HepG2 (cell line): ENCODE measurements around the gene PCGF2. TPM values are rescaled to one million over a fixed set of nuclear protein-coding genes. Genes with fewer than 3 reads are reported as not detected.

Experiments used
- EP300 ChIP-seq, 3 experiments: sonication (generic) in 1 of 3; formaldehyde crosslinking in 1 of 3; IDR thresholded peaks; 2 replicates each; pipeline versions ENCODE4 v1.5.1 to v1.6.1; 2011 to 2020; ENCODE audit warnings: low read depth in 2 of 3, low read length in 2 of 3, borderline replicate concordance in 1 of 3, improper control_type of control experiment in 1 of 3, mild to moderate bottlenecking in 1 of 3, missing genetic modification reagents in 1 of 3, moderate library complexity in 1 of 3
- ETV6 ChIP-seq: sonication (generic); formaldehyde crosslinking; conservative IDR thresholded peaks from 2 replicates; pipeline ENCODE4 v1.4.0; 2020; ENCODE audit warnings: missing genetic modification reagents
- HNRNPLL ChIP-seq: fragments of 200-400 bp; formaldehyde crosslinking; IDR thresholded peaks from 2 replicates; pipeline ENCODE4 v1.6.1; 2017; ENCODE audit warnings: mild to moderate bottlenecking, low read depth, low read length; ENCODE audit not compliant: poor library complexity, severe bottlenecking
- HOXA3 ChIP-seq: sonication (generic); formaldehyde crosslinking; IDR thresholded peaks from 2 replicates; pipeline ENCODE4 v1.5.0; 2020; ENCODE audit warnings: missing genetic modification reagents
- KDM5A ChIP-seq: fragments of 200-600 bp; sonication (generic); IDR thresholded peaks from 2 replicates; pipeline ENCODE4 v1.7.0; 2018; ENCODE audit warnings: antibody characterized with exemption, mild to moderate bottlenecking, low read length, borderline replicate concordance
- NR0B2 ChIP-seq: sonication (generic); formaldehyde crosslinking; IDR thresholded peaks from 2 replicates; pipeline ENCODE4 v1.4.0; 2020; ENCODE audit warnings: mild to moderate bottlenecking, missing genetic modification reagents
- REPIN1 ChIP-seq: sonication (generic); formaldehyde crosslinking; IDR thresholded peaks from 2 replicates; pipeline ENCODE4 v1.8.0; 2022; ENCODE audit warnings: missing genetic modification reagents, low read depth, mild to moderate bottlenecking, borderline replicate concordance
- SALL1 ChIP-seq: sonication (generic); formaldehyde crosslinking; IDR thresholded peaks from 2 replicates; pipeline ENCODE4 v1.8.0; 2022; ENCODE audit warnings: mild to moderate bottlenecking, missing genetic modification reagents
- SNAI1 ChIP-seq: sonication (generic); formaldehyde crosslinking; IDR thresholded peaks from 2 replicates; pipeline ENCODE4 v1.5.0; 2020; ENCODE audit warnings: mild to moderate bottlenecking, missing genetic modification reagents, borderline replicate concordance
- STAT5B ChIP-seq: sonication (generic); formaldehyde crosslinking; IDR thresholded peaks from 2 replicates; pipeline ENCODE4 v1.4.0; 2020; ENCODE audit warnings: missing genetic modification reagents
- TFDP1 ChIP-seq: IDR thresholded peaks from 2 replicates; pipeline ENCODE4 v1.6.1; 2016; ENCODE audit warnings: missing compliant biosample characterization, missing genetic modification reagents, borderline replicate concordance
- TOE1 ChIP-seq: sonication (generic); formaldehyde crosslinking; IDR thresholded peaks from 2 replicates; pipeline ENCODE4 v1.4.0; 2020; ENCODE audit warnings: mild to moderate bottlenecking, missing genetic modification reagents
- TRAFD1 ChIP-seq: sonication (generic); formaldehyde crosslinking; IDR thresholded peaks from 2 replicates; pipeline ENCODE4 v1.5.1; 2020; ENCODE audit warnings: missing genetic modification reagents, mild to moderate bottlenecking, borderline replicate concordance
- WIZ ChIP-seq: sonication (generic); formaldehyde crosslinking; IDR thresholded peaks from 2 replicates; pipeline ENCODE4 v1.5.1; 2020; ENCODE audit warnings: mild to moderate bottlenecking, missing genetic modification reagents
- XRCC5 ChIP-seq: fragments of 200-400 bp; formaldehyde crosslinking; optimal IDR thresholded peaks from 2 replicates; pipeline ENCODE3; 2017; ENCODE audit warnings: mild to moderate bottlenecking, low read length
- ZBTB26 ChIP-seq: IDR thresholded peaks from 2 replicates; pipeline ENCODE4 v1.6.1; 2016; ENCODE audit warnings: missing compliant biosample characterization, missing genetic modification reagents, borderline replicate concordance
- ZFP90 ChIP-seq: sonication (generic); formaldehyde crosslinking; IDR thresholded peaks from 2 replicates; pipeline ENCODE4 v1.8.0; 2022; ENCODE audit warnings: missing genetic modification reagents, mild to moderate bottlenecking, inconsistent platforms, borderline replicate concordance
- ZMAT5 ChIP-seq: sonication (generic); formaldehyde crosslinking; IDR thresholded peaks from 2 replicates; pipeline ENCODE4 v1.5.0; 2020; ENCODE audit warnings: mild to moderate bottlenecking, low read depth, missing genetic modification reagents, borderline replicate concordance
- ZNF124 ChIP-seq: sonication (generic); formaldehyde crosslinking; IDR thresholded peaks from 2 replicates; pipeline ENCODE4 v1.4.0; 2020; ENCODE audit warnings: missing genetic modification reagents
- ZNF263 ChIP-seq: sonication (generic); formaldehyde crosslinking; IDR thresholded peaks from 2 replicates; pipeline ENCODE4 v1.4.0; 2020; ENCODE audit warnings: missing genetic modification reagents
- ZNF615 ChIP-seq: sonication (generic); formaldehyde crosslinking; IDR thresholded peaks from 2 replicates; pipeline ENCODE4 v1.5.0; 2020; ENCODE audit warnings: mild to moderate bottlenecking, missing genetic modification reagents, borderline replicate concordance
- ZNF713 ChIP-seq: sonication (generic); formaldehyde crosslinking; IDR thresholded peaks from 2 replicates; pipeline ENCODE4 v1.4.0; 2020; ENCODE audit warnings: mild to moderate bottlenecking, missing genetic modification reagents
- ZNF776 ChIP-seq: sonication (generic); formaldehyde crosslinking; IDR thresholded peaks from 2 replicates; pipeline ENCODE4 v1.4.0; 2020; ENCODE audit warnings: mild to moderate bottlenecking, missing genetic modification reagents
- polyA plus RNA-seq, 8 experiments: library from polyadenylated mRNA; depleted of rRNA in 3 of 8; stranded (reverse) in 7 of 8; unstranded in 1 of 8; fragments of >200 nt; fragmentation: Illumina TruSeq in 4 of 8; extraction: Trizol in 4 of 8; gene quantifications; 2 replicates each; pipeline versions ENCODE4 v1.2.1 to v1.2.3, GENCODE V29; 2011 to 2016; ENCODE audit warnings: low read depth in 4 of 8, missing spikeins in 1 of 8, mixed read lengths in 1 of 8; ENCODE audit not compliant: insufficient read depth in 1 of 8
- total RNA-seq, 5 experiments: library from RNA; depleted of rRNA; stranded (reverse); fragments of >200 nt; fragmentation: Illumina TruSeq; extraction: Trizol; gene quantifications; 2 replicates each; pipeline ENCODE4 v1.2.3, GENCODE V29; 2016; ENCODE audit warnings: low read depth in 1 of 5

PCGF2 gene
- total and polyA plus RNA-seq, 2 of the 13 experiments (the other 11 are each of a cell fraction or from before 2014, with no cell fraction given), result 11.6 to 29.4 TPM

- TF ChIP-seq ZMAT5 (no peak), KDM5A (peak; percentile 55; the same call in 1 of the 2 replicates), TFDP1 (CRISPR knock-in tag) (peak; percentile 80; the same call in 1 of the 2 replicates), HOXA3 (CRISPR knock-in tag) (peak; percentile 96), ETV6 (CRISPR knock-in tag) (peak; percentile 97; the same call in 1 of the 2 replicates), ZNF263 (CRISPR knock-in tag) (no peak; the same call in none of the 2 replicates), ZBTB26 (CRISPR knock-in tag) (peak; percentile 65; the same call in 1 of the 2 replicates), TRAFD1 (CRISPR knock-in tag) (peak; percentile 28; the same call in 1 of the 2 replicates), NR0B2 (CRISPR knock-in tag) (peak; percentile 73; the same call in 1 of the 2 replicates), HNRNPLL (peak; percentile 84), ZNF776 (CRISPR knock-in tag) (peak; percentile 69), XRCC5 (peak; percentile 90), SNAI1 (CRISPR knock-in tag) (peak; percentile 99), ZFP90 (CRISPR knock-in tag) (no peak), EP300 (IDR thresholded peaks at IDR 0.05; ENCODE audit: low read depth in 2 of 2, low read length in 2 of 2) (peak; percentile 99), EP300 (CRISPR knock-in tag; IDR thresholded peaks at IDR 0.05; ENCODE audit: borderline replicate concordance) (peak; percentile 98), ZNF713 (CRISPR knock-in tag) (0 out of 2 replicates have a peak, but pooled peaks have one; percentile 9), REPIN1 (CRISPR knock-in tag) (peak; percentile 85), STAT5B (no peak), SALL1 (CRISPR knock-in tag) (peak; percentile 94), WIZ (CRISPR knock-in tag) (no peak), ZNF615 (CRISPR knock-in tag) (0 out of 2 replicates have a peak, but pooled peaks have one; percentile 44), ZNF124 (CRISPR knock-in tag) (peak; percentile 93), TOE1 (CRISPR knock-in tag) (no peak; the same call in 1 of the 2 replicates)
Observed at GRCh38 chr17:38703742-38704605, 44.2 kb downstream of the PCGF2 start (continued).
